Astrocyte (in vitro differentiated cells and primary cell): ENCODE measurements around the gene FAM124A.
"Not testable (repeated sequence)": the region's sequence is repeated elsewhere in the genome, so short reads cannot be mapped to it uniquely, and the experiment has no call there.

Experiments
- CTCF ChIP-seq: IDR thresholded peaks from 2 replicates; pipeline ENCODE4 v1.5.1; 2011; ENCODE audit warnings: low read depth, mild to moderate bottlenecking, inconsistent platforms, low read length, moderate library complexity; ENCODE audit not compliant: insufficient read depth
- EZH2 ChIP-seq: IDR thresholded peaks from 2 replicates; pipeline ENCODE4 v1.6.1; 2012; ENCODE audit warnings: mild to moderate bottlenecking, low read length, inconsistent platforms; ENCODE audit not compliant: insufficient read depth

GRCh38 chr13:51282923-51283322 is 60.7 kb downstream of the FAM124A start:
- not testable (repeated sequence) for TF ChIP-seq CTCF, EZH2
